ENCODE results near the gene RNU5D-1. TPM values are rescaled to one million over a fixed set of nuclear protein-coding genes. Genes with fewer than 3 reads are reported as not detected.

RNU5D-1 gene
- total RNA-seq, 1 donor from 2014 or later: not detected

- DNase-seq (ENCODE audit: low spot score in 2 of 2): no peak
- no peaks in the 10 kb centered on the region for H3K27me3 ChIP-seq
- TF ChIP-seq CTCF (IDR thresholded peaks at IDR 0.05): no peak
- H3K4me1 ChIP-seq: no peaks in the 10 kb centered on the region
- H3K9me3 ChIP-seq: no peaks in the 10 kb centered on the region
- intact Hi-C loops (cut with DNase I): no loop called here
- no peak overlapping the region for H3K4me3 ChIP-seq
- H3K36me3 ChIP-seq: no peaks in the 10 kb centered on the region
- no peak overlapping the region for H3K27ac ChIP-seq
These were observed 42.1 kb downstream of the RNU5D-1 start for GRCh38 chr1:44688760-44689446.

- H3K27me3 ChIP-seq: no peaks in the 10 kb centered on the region
- no peak for DNase-seq (ENCODE audit: low spot score in 2 of 2)
- no peaks in the 10 kb centered on the region for H3K9me3 ChIP-seq
- no peaks in the 10 kb centered on the region for H3K36me3 ChIP-seq
- no peaks in the 10 kb centered on the region for H3K4me1 ChIP-seq
- intact Hi-C loops (cut with DNase I): no loop called here
- no peak for TF ChIP-seq CTCF (IDR thresholded peaks at IDR 0.05)
- no peak overlapping the region for H3K27ac ChIP-seq
- no peak overlapping the region for H3K4me3 ChIP-seq
These were observed 45.1 kb downstream of the RNU5D-1 start for GRCh38 chr1:44685881-44686280.

GRCh38 chr1:44685218-44685617, 45.8 kb downstream of the RNU5D-1 start:
- Histone ChIP-seq H3K4me1 (no peaks in the 10 kb centered on the region), H3K27me3 (no peaks in the 10 kb centered on the region), H3K36me3 (no peaks in the 10 kb centered on the region), H3K27ac (no peak overlapping the region), H3K4me3 (no peak overlapping the region), H3K9me3 (no peaks in the 10 kb centered on the region)
- intact Hi-C loops (cut with DNase I): no loop called here
- no peak for TF ChIP-seq CTCF (IDR thresholded peaks at IDR 0.05)
- DNase-seq (ENCODE audit: low spot score in 2 of 2): no peak

GRCh38 chr1:44684525-44684924, 46.4 kb downstream of the RNU5D-1 start:
- Histone ChIP-seq H3K4me1 (no peaks in the 10 kb centered on the region), H3K9me3 (no peaks in the 10 kb centered on the region), H3K36me3 (no peaks in the 10 kb centered on the region), H3K4me3 (no peak overlapping the region), H3K27ac (no peak overlapping the region), H3K27me3 (no peaks in the 10 kb centered on the region)
- no peak for TF ChIP-seq CTCF (IDR thresholded peaks at IDR 0.05)
- DNase-seq (ENCODE audit: low spot score in 2 of 2): no peak
- intact Hi-C loops (cut with DNase I): no loop called here

GRCh38 chr1:44682883-44683265, 48.1 kb downstream of the RNU5D-1 start:
- no peak for DNase-seq (ENCODE audit: low spot score in 2 of 2)
- no peak overlapping the region for H3K4me3 ChIP-seq
- no peaks in the 10 kb centered on the region for H3K27me3 ChIP-seq
- no peaks in the 10 kb centered on the region for H3K36me3 ChIP-seq
- H3K4me1 ChIP-seq: no peaks in the 10 kb centered on the region
- intact Hi-C loops (cut with DNase I): no loop called here
- TF ChIP-seq CTCF (IDR thresholded peaks at IDR 0.05): no peak
- no peak overlapping the region for H3K27ac ChIP-seq
- no peaks in the 10 kb centered on the region for H3K9me3 ChIP-seq

All from ascending aorta (tissue), 2 donors.